ENCODE measurements around the gene SCUBE3.

The SCUBE3 gene

GRCh38 chr6:35231563-35231962 lies 17.8 kb downstream of the SCUBE3 start:
- no peak for TF ChIP-seq GLIS3 (CRISPR knock-in tag; IDR thresholded peaks at IDR 0.05)
- no peak for TF ChIP-seq CREB5 (CRISPR knock-in tag; IDR thresholded peaks at IDR 0.05; ENCODE audit: low read depth)
- TF ChIP-seq CSDC2 (CRISPR knock-in tag; IDR thresholded peaks at IDR 0.05): no peak
- no peak for TF ChIP-seq ZNF565 (CRISPR knock-in tag; conservative IDR thresholded peaks at IDR 0.05; ENCODE audit: low read depth)
- no peak for TF ChIP-seq ESRRG (CRISPR knock-in tag; IDR thresholded peaks at IDR 0.05)
- no peak for TF ChIP-seq RARB (CRISPR knock-in tag; IDR thresholded peaks at IDR 0.05)
- TF ChIP-seq ISL1 (CRISPR knock-in tag; IDR thresholded peaks at IDR 0.05): no peak
- TF ChIP-seq ARNTL (CRISPR knock-in tag; IDR thresholded peaks at IDR 0.05; ENCODE audit: borderline replicate concordance, low read depth): no peak
- no peak for TF ChIP-seq ZFP3 (CRISPR knock-in tag; IDR thresholded peaks at IDR 0.05)
- TF ChIP-seq CSRNP3 (CRISPR knock-in tag; IDR thresholded peaks at IDR 0.05): no peak
- no peak for TF ChIP-seq ZFP30 (CRISPR knock-in tag; IDR thresholded peaks at IDR 0.05)
- no peak for TF ChIP-seq PATZ1 (CRISPR knock-in tag; IDR thresholded peaks at IDR 0.05; ENCODE audit: borderline replicate concordance)
- TF ChIP-seq POU6F1 (CRISPR knock-in tag; IDR thresholded peaks at IDR 0.05; ENCODE audit: borderline replicate concordance, low read depth): no peak
- no peak for TF ChIP-seq SNAI2 (CRISPR knock-in tag; IDR thresholded peaks at IDR 0.05)
- TF ChIP-seq PPARA (CRISPR knock-in tag; IDR thresholded peaks at IDR 0.05; ENCODE audit: borderline replicate concordance): no peak
- no peak for TF ChIP-seq TCF4 (CRISPR knock-in tag; IDR thresholded peaks at IDR 0.05; ENCODE audit: borderline replicate concordance)
- no peak for TF ChIP-seq TOX (CRISPR knock-in tag; IDR thresholded peaks at IDR 0.05; ENCODE audit: borderline replicate concordance)
- TF ChIP-seq ZNF8 (CRISPR knock-in tag; IDR thresholded peaks at IDR 0.05): no peak
- TF ChIP-seq OSR1 (CRISPR knock-in tag; IDR thresholded peaks at IDR 0.05): no peak
- ATAC-seq: no peak

- no peak for ATAC-seq
- no peak for TF ChIP-seq ZFP30 (CRISPR knock-in tag; IDR thresholded peaks at IDR 0.05)
- TF ChIP-seq CREB5 (CRISPR knock-in tag; IDR thresholded peaks at IDR 0.05; ENCODE audit: low read depth): no peak
- no peak for TF ChIP-seq OSR1 (CRISPR knock-in tag; IDR thresholded peaks at IDR 0.05)
- TF ChIP-seq TCF4 (CRISPR knock-in tag; IDR thresholded peaks at IDR 0.05; ENCODE audit: borderline replicate concordance): no peak
- no peak for TF ChIP-seq ZNF8 (CRISPR knock-in tag; IDR thresholded peaks at IDR 0.05)
- TF ChIP-seq ISL1 (CRISPR knock-in tag; IDR thresholded peaks at IDR 0.05): no peak
- TF ChIP-seq ARNTL (CRISPR knock-in tag; IDR thresholded peaks at IDR 0.05; ENCODE audit: borderline replicate concordance, low read depth): no peak
- no peak for TF ChIP-seq ZNF70 (CRISPR knock-in tag; IDR thresholded peaks at IDR 0.05)
- no peak for TF ChIP-seq PATZ1 (CRISPR knock-in tag; IDR thresholded peaks at IDR 0.05; ENCODE audit: borderline replicate concordance)
- no peak for TF ChIP-seq ZFP3 (CRISPR knock-in tag; IDR thresholded peaks at IDR 0.05)
- TF ChIP-seq TOX (CRISPR knock-in tag; IDR thresholded peaks at IDR 0.05; ENCODE audit: borderline replicate concordance): no peak
- TF ChIP-seq TSHZ2 (CRISPR knock-in tag; IDR thresholded peaks at IDR 0.05): no peak
- TF ChIP-seq CSRNP3 (CRISPR knock-in tag; IDR thresholded peaks at IDR 0.05): no peak
- no peak for TF ChIP-seq CSDC2 (CRISPR knock-in tag; IDR thresholded peaks at IDR 0.05)
- TF ChIP-seq ESRRG (CRISPR knock-in tag; IDR thresholded peaks at IDR 0.05): no peak
- TF ChIP-seq GLIS3 (CRISPR knock-in tag; IDR thresholded peaks at IDR 0.05): no peak
- no peak for TF ChIP-seq RARB (CRISPR knock-in tag; IDR thresholded peaks at IDR 0.05)
- TF ChIP-seq PPARA (CRISPR knock-in tag; IDR thresholded peaks at IDR 0.05; ENCODE audit: borderline replicate concordance): no peak
- TF ChIP-seq SNAI2 (CRISPR knock-in tag; IDR thresholded peaks at IDR 0.05): no peak
- no peak for TF ChIP-seq BACH2 (CRISPR knock-in tag; IDR thresholded peaks at IDR 0.05; ENCODE audit: borderline replicate concordance)
Measured at GRCh38 chr6:35234901-35235300, 21.1 kb downstream of the SCUBE3 start.

Measured in SK-N-SH treated with all-trans-retinoic acid at 6 μM for 48 hours (cell line).